Mucosa of descending colon (tissue), 3 donors: ENCODE data around the gene TLR6. TPM values are rescaled to one million over a fixed set of nuclear protein-coding genes. Genes with fewer than 3 reads are reported as not detected.
"Not testable (repeated sequence)": the region's sequence is repeated elsewhere in the genome, so short reads cannot be mapped to it uniquely, and the experiment has no call there.

Source experiments
- ATAC-seq: fragments of 200-7000 bp; cut with Tn5 transposase; one replicate; pipeline ENCODE4 v1.9.1; 2020; ENCODE audit warnings: mild to moderate bottlenecking, moderate library complexity
- DNase-seq, 3 donors: peaks; one replicate each; pipeline ENCODE4 v3.0.0-alpha.2; 2020
- H3K36me3 ChIP-seq: fragments of 200-600 bp; one replicate; pipeline ENCODE4 v1.8.0; 2021; ENCODE audit warnings: low read depth, mild to moderate bottlenecking
- H3K4me1 ChIP-seq: fragments of 200-600 bp; one replicate; pipeline ENCODE4 v1.8.0; 2021; ENCODE audit warnings: low read depth, mild to moderate bottlenecking
- H3K4me3 ChIP-seq: fragments of 200-600 bp; one replicate; pipeline ENCODE4 v1.8.0; 2021; ENCODE audit warnings: mild to moderate bottlenecking
- H3K9me3 ChIP-seq: fragments of 200-600 bp; one replicate; pipeline ENCODE4 v1.8.0; 2021; ENCODE audit warnings: mild to moderate bottlenecking
- CTCF ChIP-seq: fragments of 200-600 bp; IDR thresholded peaks from one replicate; pipeline ENCODE4 v1.8.0; 2022; ENCODE audit warnings: antibody characterized with exemption, mild to moderate bottlenecking
- intact Hi-C, 2 donors: fragments of 100-400 bp; cut with DNase I in 1 of 2; cut with micrococcal nuclease in 1 of 2; formaldehyde crosslinking; loops; one replicate each; pipeline versions ENCODE4 v1.11.0 to v1.11.1; 2022; cut with DNase I, micrococcal nuclease
- microRNA-seq: library from miRNA; unstranded; fragments of <30 nt; microRNA quantifications from one replicate; pipeline ENCODE4, GENCODE V29; 2019
- total RNA-seq, 3 donors: library from RNA; stranded (reverse); fragmentation: NEBNext Ultra II Directional in 2 of 3; extraction: Animal tissue kit (Norgen Biotek cat#: 25700) in 2 of 3; gene quantifications; one replicate each; pipeline versions ENCODE4 v1.2.1 to v1.2.4, GENCODE V29; 2021 to 2023
- donor health status: DM: no; HTN: no; CAD: no; lungs with moderate emphysema.
- donor health status: DM: no; HTN: no; CAD: no.
- donor health status: DM: no; HTN: yes; CAD: no.

Gene TLR6
- total RNA-seq, 3 donors from 2014 or later, result 1.3 to 3.6 (median 2.3) TPM

DNA sequence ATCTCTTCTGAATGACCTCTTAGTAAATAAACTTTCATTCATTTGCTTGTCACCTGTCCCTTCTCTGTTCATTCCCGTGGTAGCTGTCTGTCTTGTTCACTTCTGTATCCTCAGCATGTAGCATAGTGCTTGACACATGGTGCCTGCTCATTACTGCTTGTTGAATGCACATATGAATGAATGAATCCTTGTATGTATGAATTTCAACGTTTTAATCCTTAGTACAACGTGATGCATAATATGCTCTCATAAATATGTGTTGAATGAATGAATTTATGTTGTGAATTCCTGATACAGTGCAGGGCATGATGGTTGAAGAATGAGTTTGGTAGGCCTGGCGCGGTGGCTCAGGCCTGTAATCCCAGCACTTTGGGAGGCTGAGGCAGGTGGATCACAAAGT is 76.8 kb downstream of the TLR6 start:
- intact Hi-C loops, result no loop called here

DNA sequence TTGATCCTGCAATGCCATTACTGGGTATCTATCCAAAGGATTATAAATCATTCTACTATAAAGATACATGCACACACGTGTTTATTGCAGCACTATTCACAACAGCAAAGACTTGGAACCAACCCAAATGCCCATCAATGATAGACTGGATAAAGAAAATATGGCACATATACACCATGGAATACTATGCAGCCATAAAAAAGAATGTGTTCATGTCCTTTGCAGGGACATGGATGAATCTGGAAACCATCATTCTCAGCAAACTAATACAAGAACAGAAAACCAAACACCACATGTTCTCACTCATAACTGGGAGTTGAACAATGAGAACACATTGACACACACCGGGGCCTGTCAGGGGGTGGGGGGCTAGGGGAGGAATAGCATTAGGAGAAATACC is 78.7 kb downstream of the TLR6 start:
- H3K9me3 ChIP-seq, H3K4me1 ChIP-seq, H3K4me3 ChIP-seq, ATAC-seq, H3K36me3 ChIP-seq, DNase-seq, intact Hi-C loops: not testable (repeated sequence)

More for the DNA sequence above, 76.8 kb downstream of the TLR6 start:
- H3K9me3 ChIP-seq, result no peaks in the 10 kb centered on the region
- no peak for TF ChIP-seq CTCF
- no peaks in the 10 kb centered on the region for H3K36me3 ChIP-seq
- no peaks in the 10 kb centered on the region for H3K4me1 ChIP-seq
- DNase-seq (no peak), ATAC-seq (no peak)
- H3K4me3 ChIP-seq, result no peak overlapping the region

DNA sequence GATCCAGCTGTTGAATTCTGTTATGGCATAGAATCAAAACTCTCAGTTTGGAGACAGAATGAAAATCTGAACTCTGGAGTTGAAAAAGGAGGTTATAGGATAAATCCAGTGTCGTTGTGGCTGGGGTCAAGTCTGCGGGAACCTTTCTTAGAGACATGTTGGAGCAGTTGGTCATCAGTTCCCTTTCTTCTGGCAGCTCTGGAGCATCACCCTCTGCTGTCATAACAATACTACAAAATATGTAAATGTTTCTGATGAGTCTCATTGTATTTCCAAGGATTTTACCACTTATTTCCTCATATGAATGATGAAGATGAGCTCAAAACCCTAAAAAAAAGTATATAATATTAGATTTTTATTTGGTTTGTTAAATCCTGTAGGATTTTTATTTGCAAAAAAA is 81.3 kb downstream of the TLR6 start:
- Histone ChIP-seq H3K36me3 (no peaks in the 10 kb centered on the region), H3K4me3 (no peak overlapping the region), H3K4me1 (no peaks in the 10 kb centered on the region), H3K9me3 (no peaks in the 10 kb centered on the region)
- DNase-seq (no peak), ATAC-seq (no peak)
- intact Hi-C loops, result no loop called here
- no peak for TF ChIP-seq CTCF

DNA sequence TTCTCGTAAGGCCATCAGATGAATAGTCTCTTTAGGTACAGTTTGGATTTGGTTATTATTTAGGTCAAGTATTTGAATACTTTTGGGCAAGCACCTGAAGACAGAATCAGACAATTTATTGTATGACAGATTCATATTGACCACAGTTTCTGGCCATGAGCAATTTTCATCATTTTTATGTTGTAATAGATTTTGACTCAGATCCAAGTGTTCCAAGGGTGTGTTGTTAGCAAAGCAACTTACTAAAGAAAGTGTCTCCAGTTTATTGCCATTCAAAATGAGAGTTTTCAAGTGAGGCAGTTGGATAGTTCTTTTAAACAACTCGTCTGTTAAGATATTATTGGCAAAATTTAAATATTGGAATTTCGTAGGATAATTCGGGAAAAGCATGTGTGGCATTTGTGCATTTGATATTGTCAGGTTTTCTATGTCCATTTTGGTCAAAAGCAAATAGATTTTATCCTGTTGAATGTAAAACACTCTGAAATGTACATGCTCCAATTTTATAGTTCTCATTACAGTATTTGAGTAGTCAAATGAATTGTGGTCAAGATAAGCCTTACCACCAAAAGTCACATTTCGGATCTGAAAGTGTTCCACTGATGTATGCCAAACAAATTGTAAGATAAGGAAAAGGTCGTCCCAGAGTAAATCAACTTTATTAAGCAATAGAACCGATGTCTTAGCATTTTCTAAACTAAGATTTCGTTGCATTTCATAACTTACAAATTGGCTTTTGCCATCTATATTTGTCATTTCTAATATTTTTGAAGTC is 82.2 kb downstream of the TLR6 start:
- no peaks in the 10 kb centered on the region for H3K36me3 ChIP-seq
- DNase-seq (no peak), ATAC-seq (no peak)
- TF ChIP-seq CTCF, result no peak
- intact Hi-C loops, result no loop called here
- H3K4me3 ChIP-seq, result no peak overlapping the region
- no peaks in the 10 kb centered on the region for H3K9me3 ChIP-seq
- no peaks in the 10 kb centered on the region for H3K4me1 ChIP-seq

Small RNA genes within 50 kb of the gene (microRNA-seq; reads per million reads assigned to microRNA genes)
- 893 reads per million, percentile 83 among the genes with 10 or more reads in this experiment for gene MIR574

Other genes starting within 250 kb of the TLR6 start
- gene KLF3, start 192.6 kb downstream of the TLR6 start, total RNA-seq, result 100 to 1,000 TPM; 102 to 151 (median 128) TPM
- under 1 TPM; 0.17 to 0.46 (median 0.25) TPM for gene TLR10, start 73.8 kb downstream of the TLR6 start, total RNA-seq
- 1 to 10 TPM; 7.3 to 9.3 (median 7.7) TPM for gene TLR1, start 52.0 kb downstream of the TLR6 start, total RNA-seq
- 10 to 100 TPM; 59.1 to 94.7 (median 62.5) TPM for gene FAM114A1, start 11.0 kb upstream of the TLR6 start, total RNA-seq
- 1 to 10 TPM in 1 of 3 donors, under 1 TPM in 2; 0.44 to 1.3 (median 0.94) TPM for gene TMEM156, start 175.6 kb upstream of the TLR6 start, total RNA-seq
- 10 to 100 TPM in 2 of 3 donors, 1 to 10 TPM in 1; 2.5 to 94.8 (median 15.2) TPM for gene KLHL5, start 205.4 kb upstream of the TLR6 start, total RNA-seq